H9 (cell line): ENCODE data around the gene CMPK2. TPM values are rescaled to one million over a fixed set of nuclear protein-coding genes. Genes with fewer than 3 reads are reported as not detected.

ENCODE experiments used
- DNase-seq: peaks from one replicate; pipeline ENCODE4 v3.0.0-alpha.2; 2017
- H2AFZ ChIP-seq: one replicate; pipeline ENCODE4 v1.6.1; 2013; ENCODE audit warnings: mild to moderate bottlenecking, low read length, control low read depth, moderate library complexity
- H2AK5ac ChIP-seq: 2 replicates; pipeline ENCODE4 v1.6.1; 2013; ENCODE audit warnings: low read length, control low read depth, mixed read lengths; ENCODE audit not compliant: insufficient read length
- H2BK120ac ChIP-seq: one replicate; pipeline ENCODE4 v1.6.1; 2013; ENCODE audit warnings: low read depth, mild to moderate bottlenecking, low read length, control low read depth, inconsistent platforms; ENCODE audit not compliant: poor library complexity, severe bottlenecking
- H2BK12ac ChIP-seq: 2 replicates; pipeline ENCODE4 v1.6.1; 2013; ENCODE audit warnings: low read length, control low read depth, mixed read lengths, low read depth; ENCODE audit not compliant: insufficient read length
- H2BK15ac ChIP-seq: 2 replicates; pipeline ENCODE4 v1.6.1; 2013; ENCODE audit warnings: low read depth, low read length, control low read depth
- H2BK20ac ChIP-seq: one replicate; pipeline ENCODE4 v1.6.1; 2013; ENCODE audit warnings: low read depth, mild to moderate bottlenecking, low read length, control low read depth, inconsistent platforms; ENCODE audit not compliant: poor library complexity, severe bottlenecking
- H2BK5ac ChIP-seq: 2 replicates; pipeline ENCODE4 v1.6.1; 2013; ENCODE audit warnings: low read length, control low read depth, mixed read lengths; ENCODE audit not compliant: insufficient read length
- H3K14ac ChIP-seq: 2 replicates; pipeline ENCODE4 v1.6.1; 2013; ENCODE audit warnings: low read length, control low read depth; ENCODE audit not compliant: insufficient read depth
- H3K18ac ChIP-seq: 2 replicates; pipeline ENCODE4 v1.6.1; 2013; ENCODE audit warnings: low read depth, mild to moderate bottlenecking, mixed read lengths, low read length, control low read depth; ENCODE audit not compliant: insufficient read length
- H3K23ac ChIP-seq: 2 replicates; pipeline ENCODE4 v1.6.1; 2013; ENCODE audit warnings: low read length, control low read depth, mixed read lengths, low read depth; ENCODE audit not compliant: insufficient read length
- H3K23me2 ChIP-seq: 2 replicates; pipeline ENCODE4 v1.6.1; 2013; ENCODE audit warnings: low read depth, mild to moderate bottlenecking, mixed read lengths, low read length, control low read depth; ENCODE audit not compliant: insufficient read length, poor library complexity, severe bottlenecking
- H3K27ac ChIP-seq: 2 replicates; pipeline ENCODE4 v1.5.1; 2013; ENCODE audit warnings: low read length, control low read depth, mixed read lengths, low read depth; ENCODE audit not compliant: insufficient read length
- H3K27me3 ChIP-seq: 2 replicates; pipeline ENCODE4 v1.6.1; 2013; ENCODE audit warnings: low read length, control low read depth, inconsistent platforms; ENCODE audit not compliant: insufficient read depth
- H3K4ac ChIP-seq: 2 replicates; pipeline ENCODE4 v1.6.1; 2013; ENCODE audit warnings: low read depth, mild to moderate bottlenecking, control low read depth, inconsistent platforms, low read length, moderate library complexity
- H3K4me1 ChIP-seq: 2 replicates; pipeline ENCODE4 v1.6.1; 2013; ENCODE audit warnings: low read length, control low read depth, inconsistent platforms; ENCODE audit not compliant: insufficient read depth
- H3K4me2 ChIP-seq: 2 replicates; pipeline ENCODE4 v1.6.1; 2013; ENCODE audit warnings: low read length, control low read depth, mixed read lengths; ENCODE audit not compliant: insufficient read length, insufficient read depth
- H3K56ac ChIP-seq: 2 replicates; pipeline ENCODE4 v1.6.1; 2013; ENCODE audit warnings: low read depth, mild to moderate bottlenecking, mixed read lengths, low read length, control low read depth; ENCODE audit not compliant: insufficient read length
- H3K79me1 ChIP-seq: 2 replicates; pipeline ENCODE4 v1.6.1; 2013; ENCODE audit warnings: low read depth, mild to moderate bottlenecking, moderate library complexity, low read length, control low read depth, inconsistent platforms; ENCODE audit not compliant: insufficient read depth, poor library complexity, severe bottlenecking
- H3K79me2 ChIP-seq: 2 replicates; pipeline ENCODE4 v1.6.1; 2013; ENCODE audit warnings: low read length, control low read depth, inconsistent platforms; ENCODE audit not compliant: insufficient read depth
- H3K9ac ChIP-seq: 2 replicates; pipeline ENCODE4 v1.6.1; 2013; ENCODE audit warnings: low read length, control low read depth, mixed read lengths; ENCODE audit not compliant: insufficient read length; ENCODE audit errors: extremely low read depth
- H3K9me3 ChIP-seq: one replicate; pipeline ENCODE4 v1.6.1; 2013; ENCODE audit warnings: low read depth, low read length, inconsistent platforms; ENCODE audit not compliant: control insufficient read depth
- H3T11ph ChIP-seq: one replicate; pipeline ENCODE4 v1.6.1; 2013; ENCODE audit warnings: mild to moderate bottlenecking, low read length, control low read depth, inconsistent platforms
- H4K20me1 ChIP-seq: one replicate; pipeline ENCODE4 v1.6.1; 2013; ENCODE audit not compliant: control insufficient read depth, insufficient read length, insufficient read depth
- H4K5ac ChIP-seq: 2 replicates; pipeline ENCODE4 v1.6.1; 2013; ENCODE audit warnings: low read depth, mild to moderate bottlenecking, mixed read lengths, low read length, control low read depth; ENCODE audit not compliant: insufficient read length
- H4K8ac ChIP-seq: replicated peaks from 2 replicates; pipeline ENCODE4 v1.6.1; 2013; ENCODE audit warnings: low read length, control low read depth, mixed read lengths, low read depth; ENCODE audit not compliant: insufficient read length
- H4K91ac ChIP-seq: 2 replicates; pipeline ENCODE4 v1.6.1; 2013; ENCODE audit warnings: low read depth, mild to moderate bottlenecking, moderate library complexity, mixed read lengths, low read length, control low read depth; ENCODE audit not compliant: insufficient read length
- H3K27ac Mint-ChIP-seq, 3 experiments: 2 replicates in 2 of 3; 3 replicates in 1 of 3; pipeline ENCODE4 v1.8.0; 2020 to 2021; ENCODE audit warnings: mixed read lengths in 3 of 3, mild to moderate bottlenecking in 1 of 3, moderate library complexity in 1 of 3
- H3K27me3 Mint-ChIP-seq: 2 replicates; pipeline ENCODE4 v1.8.0; 2021; ENCODE audit warnings: low read depth, mild to moderate bottlenecking, moderate library complexity, mixed read lengths
- H3K36me3 Mint-ChIP-seq, 3 experiments: 2 replicates in 2 of 3; 3 replicates in 1 of 3; pipeline ENCODE4 v1.8.0; 2020 to 2021; ENCODE audit warnings: low read depth in 3 of 3, mixed read lengths in 3 of 3; ENCODE audit not compliant: insufficient read depth in 1 of 3
- H3K4me1 Mint-ChIP-seq, 2 experiments: 2 replicates each; pipeline ENCODE4 v1.8.0; 2020; ENCODE audit warnings: mixed read lengths in 2 of 2
- H3K4me3 Mint-ChIP-seq, 2 experiments: 2 replicates in 1 of 2; 3 replicates in 1 of 2; pipeline ENCODE4 v1.8.0; 2020 to 2021; ENCODE audit warnings: mild to moderate bottlenecking in 2 of 2, mixed read lengths in 2 of 2, moderate library complexity in 1 of 2
- H3K9me3 Mint-ChIP-seq, 2 experiments: 2 replicates in 1 of 2; 3 replicates in 1 of 2; pipeline ENCODE4 v1.8.0; 2020; ENCODE audit warnings: mild to moderate bottlenecking in 2 of 2, mixed read lengths in 2 of 2, moderate library complexity in 1 of 2
- CTCF ChIP-seq: fragments of 200-600 bp; sonication (generic); conservative IDR thresholded peaks from 3 replicates; pipeline ENCODE4 v1.8.0; 2021; ENCODE audit warnings: antibody characterized with exemption, mild to moderate bottlenecking
- WGBS: extraction: QIAGEN DNeasy Blood & Tissue Kit; methylation state at CpG from one replicate; pipeline ENCODE4 v1.1.7; 2013; ENCODE audit warnings: missing lambda C conversion rate, low lambda C conversion rate, mixed read lengths; ENCODE audit not compliant: insufficient read length; ENCODE audit errors: extremely low coverage; 5-methylcytosine and 5-hydroxymethylcytosine counted together
- total RNA-seq: library from RNA; stranded (reverse); gene quantifications from 2 replicates; pipeline ENCODE4 v1.2.1, GENCODE V29; 2021

CMPK2 gene
- total RNA-seq, 1 experiment from 2014 or later: 0.90 TPM

GRCh38 chr2:6906165-6906741, 40.5 kb upstream of the CMPK2 start:
- Histone ChIP-seq H3K4ac (no peak overlapping the region), H3K27me3 (no peaks in the 10 kb centered on the region), H3K27ac (no peak overlapping the region), H2BK20ac (no peak overlapping the region), H3K79me1 (no peaks in the 10 kb centered on the region), H3K14ac (no peak overlapping the region), H2BK120ac (no peak overlapping the region), H2BK5ac (no peak overlapping the region), H3K23ac (no peak overlapping the region), H2BK12ac (no peak overlapping the region), H2AK5ac (no peak overlapping the region), H3K4me1 (no peaks in the 10 kb centered on the region), H4K91ac (no peak overlapping the region), H3K56ac (no peak overlapping the region), H3K18ac (no peak overlapping the region), H3K23me2 (no peaks in the 10 kb centered on the region), H3K9ac (no peak overlapping the region), H4K8ac (no peak overlapping the region), H3K4me2 (no peak overlapping the region), H4K5ac (no peak overlapping the region), H3K79me2 (no peaks in the 10 kb centered on the region), H2AFZ (no peak overlapping the region), H3K9me3 (no peaks in the 10 kb centered on the region), H4K20me1 (no peaks in the 10 kb centered on the region), H3T11ph (no peak overlapping the region), H2BK15ac (no peak overlapping the region)
- peaks cover 11 to 19% of the 10 kb centered on the region in 2 experiments for H3K9me3 Mint-ChIP-seq
- no peak for DNase-seq
- no CpG with 5 or more reads among the region's 1 CpG for WGBS
- H3K27ac Mint-ChIP-seq: no peak overlapping the region
- no peak overlapping the region for H3K4me3 Mint-ChIP-seq
- peaks cover 7% of the 10 kb centered on the region for H3K27me3 Mint-ChIP-seq
- peaks cover 0 to 6% (median 3%) of the 10 kb centered on the region in 3 experiments; a peak in 4 of 7 replicates for H3K36me3 Mint-ChIP-seq
- TF ChIP-seq CTCF: no peak
- H3K4me1 Mint-ChIP-seq: no peaks in the 10 kb centered on the region
